Activated CD4-positive, CD25-positive, alpha-beta regulatory T cell treated with anti-CD3 and anti-CD28 coated beads, Interleukin-2, amount 50 U/mL, for 72 hours (primary cell): ENCODE results near the gene HIPK2.

Source experiments
- DNase-seq: peaks from one replicate; pipeline ENCODE4 v3.0.0; 2021

HIPK2 gene

GRCh38 chr7:139582671-139583155 lies 195.1 kb downstream of the HIPK2 start:
- DNase-seq = no peak

GRCh38 chr7:139582130-139582650 lies 195.6 kb downstream of the HIPK2 start:
- no peak for DNase-seq

GRCh38 chr7:139580435-139580834 lies 197.4 kb downstream of the HIPK2 start:
- no peak for DNase-seq

GRCh38 chr7:139576179-139576973 lies 201.4 kb downstream of the HIPK2 start:
- DNase-seq = no peak

GRCh38 chr7:139575338-139575680 lies 202.5 kb downstream of the HIPK2 start:
- DNase-seq = no peak

- no peak for DNase-seq
These were observed 203.0 kb downstream of the HIPK2 start for GRCh38 chr7:139574618-139575337.

GRCh38 chr7:139573871-139574270 lies 203.9 kb downstream of the HIPK2 start:
- no peak for DNase-seq

- no peak for DNase-seq
These were observed 205.0 kb downstream of the HIPK2 start for GRCh38 chr7:139572704-139573385.

- DNase-seq = no peak
These were observed 205.7 kb downstream of the HIPK2 start for GRCh38 chr7:139572071-139572470.

- DNase-seq = no peak
These were observed 206.1 kb downstream of the HIPK2 start for GRCh38 chr7:139571651-139572050.

- no peak for DNase-seq
These were observed 206.6 kb downstream of the HIPK2 start for GRCh38 chr7:139571190-139571589.

GRCh38 chr7:139570626-139571025 lies 207.2 kb downstream of the HIPK2 start:
- no peak for DNase-seq

GRCh38 chr7:139570119-139570518 lies 207.7 kb downstream of the HIPK2 start:
- DNase-seq = no peak

GRCh38 chr7:139568813-139569490 lies 208.8 kb downstream of the HIPK2 start:
- DNase-seq = no peak

- no peak for DNase-seq
These were observed 209.5 kb downstream of the HIPK2 start for GRCh38 chr7:139568346-139568675.

GRCh38 chr7:139567647-139568345 lies 210.0 kb downstream of the HIPK2 start:
- no peak for DNase-seq

- DNase-seq = no peak
These were observed 210.8 kb downstream of the HIPK2 start for GRCh38 chr7:139566736-139567646.

- no peak for DNase-seq
These were observed 211.7 kb downstream of the HIPK2 start for GRCh38 chr7:139566075-139566474.

GRCh38 chr7:139563856-139564255 lies 213.9 kb downstream of the HIPK2 start:
- no peak for DNase-seq

- no peak for DNase-seq
These were observed 214.7 kb downstream of the HIPK2 start for GRCh38 chr7:139562961-139563565.

GRCh38 chr7:139562491-139562890 lies 215.3 kb downstream of the HIPK2 start:
- DNase-seq = no peak
